GM19372 (cell line): ENCODE measurements around the gene DDX43.
"Not testable (repeated sequence)": the region's sequence is repeated elsewhere in the genome, so short reads cannot be mapped to it uniquely, and the experiment has no call there.

Experiments used
- ATAC-seq: cut with Tn5 transposase; IDR thresholded peaks from one replicate; pipeline ENCODE4 v1.9.1; 2021; ENCODE audit warnings: mild to moderate bottlenecking, low read depth, moderate library complexity; ENCODE audit not compliant: unreplicated experiment

Gene DDX43

GRCh38 chr6:73388433-73388799, 6.2 kb upstream of the DDX43 start:
- ATAC-seq: peak; percentile 15

- peak; percentile 70 for ATAC-seq
These were observed 5.7 kb upstream of the DDX43 start for GRCh38 chr6:73388800-73389512.

DNA sequence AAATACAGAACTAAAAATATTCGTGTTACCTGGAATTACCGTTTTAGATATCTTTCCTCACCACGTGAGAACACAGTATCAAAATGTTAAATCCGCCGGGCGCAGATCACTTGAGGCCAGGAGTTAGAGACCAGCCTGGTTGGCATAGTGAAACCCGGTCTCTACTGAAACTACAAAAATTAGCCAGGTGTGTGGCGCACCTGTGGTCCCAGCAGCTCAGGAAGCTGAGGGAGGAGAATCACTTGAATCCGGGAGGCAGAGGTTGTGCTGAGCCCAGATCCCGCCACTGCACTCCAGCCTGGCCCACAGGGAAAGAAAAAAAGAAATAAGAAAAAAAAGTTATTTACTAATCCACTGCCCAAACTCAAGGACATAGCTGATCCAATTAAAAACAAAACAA, 4.8 kb upstream of the DDX43 start:
- no peak for ATAC-seq

DNA sequence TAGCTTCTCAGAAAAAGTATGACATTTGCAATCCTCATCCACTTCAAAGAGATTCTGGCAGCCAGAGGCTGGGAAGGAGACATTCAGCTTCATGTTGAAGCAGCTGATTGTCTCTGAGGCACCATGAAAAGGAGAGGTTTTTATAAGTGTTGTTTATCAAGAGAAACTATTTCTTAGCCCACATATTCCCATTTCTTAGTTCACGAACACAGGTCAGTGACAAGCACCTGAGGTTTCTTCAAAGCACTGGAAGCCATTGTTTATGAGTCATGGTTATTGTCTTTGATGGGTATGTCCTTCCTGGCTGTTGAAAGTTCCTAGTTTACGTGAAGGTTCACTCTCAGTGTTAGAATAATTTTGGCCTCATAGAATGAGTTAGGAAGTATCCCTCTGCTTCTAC, 3.0 kb upstream of the DDX43 start:
- no peak for ATAC-seq

- ATAC-seq: not testable (repeated sequence)
These were observed 2.4 kb upstream of the DDX43 start for GRCh38 chr6:73392188-73392587.

DNA sequence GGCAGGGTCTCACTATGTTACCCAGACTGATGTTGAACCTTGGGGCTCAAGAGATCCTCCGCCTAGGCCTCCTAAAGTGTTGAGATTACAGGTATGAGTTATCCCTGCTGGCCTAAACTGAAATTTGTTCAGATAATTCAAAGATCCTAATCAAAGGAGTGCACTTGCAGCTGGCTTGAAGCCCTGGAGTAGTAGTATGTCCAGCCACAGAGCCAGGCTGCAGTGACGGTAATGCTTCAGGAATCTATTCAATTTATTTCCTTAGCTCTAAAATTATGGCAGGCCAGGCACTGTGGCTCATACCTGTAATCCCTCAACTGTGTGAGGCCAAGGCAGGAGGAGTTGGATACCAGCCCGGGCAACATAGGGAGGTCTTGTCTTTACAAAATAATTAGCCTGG, 1.4 kb upstream of the DDX43 start:
- no peak for ATAC-seq

DNA sequence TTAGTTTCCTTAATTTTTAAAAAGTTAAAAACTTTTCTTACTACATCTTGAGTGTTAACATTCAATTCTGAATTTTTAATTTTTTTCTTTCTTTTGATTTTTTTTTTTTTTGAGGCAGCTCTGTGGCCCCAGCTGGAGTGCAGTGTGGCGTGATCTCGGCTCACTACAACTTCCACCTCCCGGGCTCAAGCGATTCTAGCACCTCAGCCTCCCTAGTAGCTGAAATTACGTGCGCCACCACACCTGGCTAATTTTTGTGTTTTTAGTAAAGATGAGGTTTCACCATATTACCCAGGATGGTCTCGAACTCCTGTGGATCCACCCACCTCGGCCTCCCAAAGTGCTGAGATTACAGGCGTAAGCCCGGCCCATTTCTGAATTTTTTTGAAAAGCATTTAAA, 1.2 kb downstream of the DDX43 start:
- ATAC-seq: no peak

DNA sequence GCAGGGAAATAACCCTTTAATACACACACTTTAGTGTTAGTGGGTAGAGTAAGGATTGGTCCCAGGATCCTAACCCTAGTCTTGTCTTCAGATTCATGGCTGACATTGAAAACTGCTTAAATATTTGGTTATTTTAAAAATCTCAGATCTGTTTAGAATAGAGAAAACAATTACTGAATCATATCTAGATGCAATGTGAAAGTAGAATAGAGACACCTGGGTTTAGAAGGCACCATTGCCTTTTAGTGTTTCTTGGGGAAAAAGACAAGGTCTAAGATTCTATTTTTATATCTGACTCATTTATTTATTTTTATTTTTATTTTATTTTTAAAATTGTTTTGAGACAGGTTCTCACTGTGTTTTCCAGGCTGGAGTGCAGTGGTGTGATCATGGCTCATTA, 6.0 kb downstream of the DDX43 start:
- ATAC-seq: no peak

DNA sequence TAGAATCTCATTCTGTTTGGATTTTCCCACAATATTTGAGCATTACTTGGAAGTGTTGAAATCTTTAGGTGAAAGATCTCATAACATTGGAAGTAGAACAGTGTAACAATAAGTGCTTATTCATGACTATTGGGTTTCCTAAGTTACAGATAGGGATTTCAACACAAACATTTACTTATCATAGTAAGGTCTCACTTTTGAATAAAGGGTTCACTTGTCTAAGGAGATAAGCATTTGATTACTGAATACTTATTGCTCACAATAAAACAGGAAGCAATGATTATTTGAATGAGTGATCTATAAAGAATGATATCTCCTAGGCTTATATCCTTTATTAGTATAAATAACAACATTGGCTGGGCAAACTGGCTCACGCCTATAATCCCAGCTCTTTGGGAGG, 14.8 kb downstream of the DDX43 start:
- no peak for ATAC-seq

- no peak for ATAC-seq
These were observed 18.5 kb downstream of the DDX43 start for GRCh38 chr6:73413102-73413501.

GRCh38 chr6:73418081-73418741, 23.6 kb downstream of the DDX43 start:
- ATAC-seq: no peak

- ATAC-seq: no peak
These were observed 26.9 kb downstream of the DDX43 start for GRCh38 chr6:73421534-73421933.

DNA sequence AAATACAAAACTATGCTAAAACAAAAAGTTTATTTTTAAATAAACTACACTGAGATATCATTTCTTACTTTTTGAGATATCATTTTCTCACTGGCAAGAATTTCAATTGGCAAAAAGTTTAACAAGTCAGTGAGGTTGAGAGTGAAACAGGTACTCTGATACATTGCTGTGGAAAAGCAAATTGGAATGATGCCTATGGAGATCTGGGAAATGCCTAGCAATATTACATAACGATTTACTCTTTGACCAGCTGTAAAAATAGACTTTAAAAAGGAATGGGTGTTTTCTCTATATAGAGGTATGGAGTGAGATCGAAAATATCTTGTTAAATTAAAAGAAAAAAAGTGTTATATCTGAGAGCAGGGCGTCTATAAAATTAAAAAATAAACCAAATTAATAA, 40.6 kb downstream of the DDX43 start:
- ATAC-seq: no peak

DNA sequence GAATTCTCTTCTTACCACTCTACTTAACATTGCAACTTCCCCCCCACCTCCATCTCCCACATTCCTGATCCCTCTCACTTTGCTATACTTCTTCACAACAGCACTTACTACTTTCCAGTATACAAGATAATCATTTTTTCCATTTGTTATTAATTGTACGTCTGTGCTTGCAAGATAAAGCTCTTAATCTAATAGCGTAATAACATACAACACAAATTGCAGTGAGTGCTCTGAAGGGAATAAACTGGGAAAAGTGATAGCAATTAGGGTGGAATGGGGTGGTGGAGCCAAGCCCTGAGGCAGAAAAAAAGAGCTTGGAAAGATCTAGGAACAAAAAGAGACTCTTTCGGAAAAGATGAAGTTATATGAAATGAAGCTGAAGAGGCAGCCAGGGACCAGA, 48.9 kb downstream of the DDX43 start:
- no peak for ATAC-seq

DNA sequence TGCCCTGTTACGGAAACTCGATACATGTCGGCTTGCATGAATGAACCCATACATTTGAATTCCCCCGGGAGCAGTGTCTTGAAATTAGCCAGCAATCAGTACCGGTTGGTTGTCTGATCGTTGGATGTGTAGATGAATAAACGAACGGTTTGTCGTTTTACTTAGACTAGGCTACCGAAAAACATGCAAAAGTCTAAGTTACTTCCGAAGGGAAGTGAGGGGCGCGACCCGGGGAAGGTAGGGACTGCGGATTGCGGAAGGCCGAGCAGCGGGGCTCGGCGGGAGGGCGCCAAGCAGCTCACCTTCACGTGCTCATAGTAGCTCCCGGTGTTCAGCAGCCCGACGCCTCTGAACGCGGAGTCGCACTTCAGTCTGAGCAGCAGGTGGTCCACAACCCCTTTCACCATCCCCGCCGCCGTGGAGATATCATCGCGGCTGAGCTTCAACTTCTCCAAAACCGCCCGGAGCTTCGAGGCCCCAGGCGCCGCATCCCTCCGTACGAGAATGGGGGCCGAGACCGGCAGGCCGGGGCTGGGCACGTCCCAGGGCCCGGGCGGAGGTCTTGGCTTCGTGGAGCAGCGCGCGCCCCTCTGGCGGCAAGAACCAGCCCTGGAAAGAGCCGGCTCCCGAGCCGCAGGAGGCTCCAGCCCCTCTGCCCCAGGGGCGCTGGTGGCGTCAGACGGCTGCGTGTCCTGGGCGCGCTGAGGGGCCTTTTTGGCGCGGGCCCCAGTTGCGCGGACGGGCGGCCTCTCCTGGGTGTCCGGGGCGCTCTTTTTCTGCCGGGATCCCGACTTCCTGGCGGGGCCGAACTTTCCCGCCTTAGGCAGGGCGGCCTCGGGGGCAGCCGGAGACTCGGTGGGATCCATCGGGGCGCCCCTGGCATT, 56.8 kb downstream of the DDX43 start:
- peak; percentile 53 for ATAC-seq

DNA sequence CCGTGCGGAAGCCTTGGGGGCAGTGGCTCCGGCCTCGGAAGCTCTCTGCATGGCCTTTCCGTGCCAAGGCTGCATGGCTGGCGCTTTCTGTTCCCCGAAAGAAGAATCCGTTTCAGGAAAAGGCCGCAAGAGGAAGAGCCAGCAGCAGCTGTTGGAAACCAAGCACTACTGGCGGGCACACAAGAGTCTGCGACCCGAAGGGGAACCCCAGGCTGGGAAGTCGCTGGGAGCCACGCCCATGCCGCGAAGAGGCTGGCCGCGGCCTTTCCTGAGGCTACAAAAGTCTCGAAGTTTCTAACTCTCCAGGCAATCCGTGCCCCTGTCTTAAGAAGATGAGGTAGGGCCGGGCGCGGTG, 57.5 kb downstream of the DDX43 start, which contains the start of gene CGAS:
Gene CGAS (minus strand): TSS at position 191 of the 355 bp plus-strand sequence. CDS start 116 bp downstream, at position 75.
- ATAC-seq: peak; percentile 56

DNA sequence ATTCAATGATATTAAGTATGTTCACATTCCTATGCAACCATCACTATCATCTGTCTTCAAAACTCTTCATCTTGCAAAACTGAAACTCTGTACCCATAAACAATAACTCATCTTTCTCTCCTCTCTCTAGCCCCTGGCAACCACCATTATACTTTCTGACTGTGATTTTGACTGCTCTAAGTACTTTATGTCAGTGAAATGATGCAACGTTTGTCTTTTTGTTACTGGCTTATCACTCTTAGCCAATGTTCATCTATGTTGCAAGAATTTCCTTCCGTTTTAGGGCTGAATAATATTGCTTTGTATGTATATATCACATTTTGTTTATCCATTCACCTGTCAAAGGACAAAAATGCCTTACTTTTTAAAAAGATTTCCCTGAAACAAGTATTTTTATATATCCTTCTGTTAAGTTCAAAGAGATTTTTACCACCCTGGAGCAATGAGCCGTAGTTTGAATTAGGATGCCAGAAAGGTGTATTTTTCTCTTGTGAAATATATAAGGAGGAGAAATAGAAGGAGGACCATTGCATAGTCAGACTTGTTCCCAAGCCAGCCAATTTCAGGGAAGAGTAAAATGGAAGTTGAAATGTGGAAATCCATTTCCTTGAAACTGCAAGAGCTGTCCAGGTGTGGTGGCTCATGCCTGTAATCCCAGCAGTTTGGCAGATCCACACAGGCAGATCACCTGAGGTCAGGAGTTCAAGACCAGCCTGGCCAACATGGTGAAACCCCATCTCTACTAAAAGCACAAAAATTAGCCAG, 61.4 kb downstream of the DDX43 start:
- no peak for ATAC-seq

GRCh38 chr6:73459474-73459873, 64.8 kb downstream of the DDX43 start:
- not testable (repeated sequence) for ATAC-seq

DNA sequence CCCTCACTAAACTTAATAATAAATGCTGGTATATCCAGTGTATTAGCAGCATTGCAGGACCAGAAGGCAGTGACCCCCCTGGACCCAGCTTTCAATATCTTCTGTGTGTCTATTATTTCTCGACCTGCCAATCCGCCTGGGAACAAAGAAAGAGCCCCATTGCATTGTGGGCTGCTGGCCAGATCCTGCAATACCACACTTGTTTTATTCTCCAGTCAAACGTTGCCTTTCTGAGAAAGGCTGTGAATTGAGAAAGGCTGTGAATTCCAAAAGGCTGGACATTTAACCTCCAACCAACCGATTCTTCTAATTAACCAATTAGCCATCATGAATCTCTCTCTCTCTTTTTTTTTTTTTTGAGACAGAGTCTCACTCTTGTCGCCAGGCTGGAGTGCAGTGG, 65.4 kb downstream of the DDX43 start:
- no peak for ATAC-seq

DNA sequence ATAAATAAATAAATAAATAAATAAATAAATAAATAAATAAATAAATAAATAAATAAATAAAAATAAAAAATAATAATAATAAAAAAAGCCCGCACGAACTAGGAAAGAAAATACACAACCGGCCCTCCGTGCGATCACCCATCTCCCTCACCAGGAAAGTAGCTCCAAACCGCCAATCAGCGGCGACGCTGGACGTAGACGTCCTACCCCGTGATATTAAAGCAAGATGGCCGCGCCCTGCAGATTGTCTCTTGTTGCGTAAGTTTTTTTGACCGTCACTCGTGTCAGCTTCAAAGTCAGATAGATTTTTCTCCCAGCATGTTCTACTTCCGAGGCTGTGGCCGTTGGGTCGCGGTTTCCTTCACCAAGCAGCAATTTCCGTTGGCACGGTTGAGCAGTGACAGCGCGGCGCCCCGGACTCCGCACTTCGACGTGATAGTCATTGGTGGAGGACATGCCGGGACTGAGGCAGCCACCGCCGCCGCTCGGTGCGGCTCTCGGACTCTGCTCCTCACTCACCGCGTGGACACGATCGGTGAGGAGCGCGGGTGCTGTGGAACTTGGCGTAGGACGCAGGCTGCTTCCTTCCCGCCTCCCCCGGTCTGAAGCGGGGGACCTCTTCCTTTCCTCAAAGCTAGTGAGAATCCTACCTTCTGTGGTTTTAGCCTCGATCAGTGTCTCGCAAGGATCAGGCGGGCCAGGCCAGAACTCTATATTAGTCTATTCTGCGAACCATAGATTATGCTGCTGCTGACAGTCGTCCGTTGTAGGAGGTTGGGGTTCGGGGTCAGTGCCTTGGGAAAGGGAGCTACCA, 67.1 kb downstream of the DDX43 start, which contains the start of gene MTO1:
Gene MTO1 (plus strand): TSS at position 201 of the 814 bp plus-strand sequence. CDS start 118 bp downstream, at position 319.
- ATAC-seq: peak; percentile 89
